Measurements from ENCODE around the gene WBP2NL. TPM values are rescaled to one million over a fixed set of nuclear protein-coding genes. Genes with fewer than 3 reads are reported as not detected.

Gene WBP2NL
- total RNA-seq, 4 donors from 2014 or later: 3.0 to 6.8 (median 3.5) TPM

- 62 to 68% methylated on average over 6 to 9 of the region's 9 CpGs for WGBS, 2 donors
- H3K36me3 ChIP-seq: no peaks in the 10 kb centered on the region
- peaks cover 0 to 26% (median 9%) of the 10 kb centered on the region in 4 donors for H3K4me1 ChIP-seq
Observed at GRCh38 chr22:41968601-41969000, 30.0 kb upstream of the WBP2NL start.

GRCh38 chr22:41969110-41969646 is 29.4 kb upstream of the WBP2NL start, which contains the start of gene SEPTIN3:
TSS of gene SEPTIN3 (plus strand) at chr22:41969443. CDS start at chr22:41971493, 2,050 bp downstream.
- no peak for TF ChIP-seq EP300 (IDR thresholded peaks at IDR 0.05)
- TF ChIP-seq POLR2A (IDR thresholded peaks at IDR 0.05): no peak
- TF ChIP-seq CTCF (IDR thresholded peaks at IDR 0.05): no peak
- H3K9me3 ChIP-seq: no peaks in the 10 kb centered on the region
- WGBS, 2 donors: 46 to 47% methylated on average over 7 to 8 of the region's 8 CpGs
- H3K27ac ChIP-seq: peak within 1 kb of the TSS; percentile 47 to 88 (median 68)
- peaks cover 0 to 23% (median 8%) of the 10 kb centered on the region in 4 donors for H3K4me1 ChIP-seq
- no peak for DNase-seq (ENCODE audit: low spot score in 2 of 2)
- H3K36me3 ChIP-seq: no peaks in the 10 kb centered on the region
- H3K27me3 ChIP-seq: peaks cover 0 to 13% of the 10 kb centered on the region in 2 donors
- H3K4me3 ChIP-seq: peak within 1 kb of the TSS in 3 of 4 donors; percentile 16 to 37 (median 17)

More at GRCh38 chr22:41968601-41969000, 30.0 kb upstream of the WBP2NL start:
- no peak for DNase-seq (ENCODE audit: low spot score in 2 of 2)
- Histone ChIP-seq H3K4me3 (no peak overlapping the region), H3K9me3 (no peaks in the 10 kb centered on the region), H3K27ac (peak overlapping the region in 3 of 4 donors; percentile 55 to 88 (median 82)), H3K27me3 (peaks cover 0 to 10% of the 10 kb centered on the region in 2 donors)
- TF ChIP-seq EP300 (IDR thresholded peaks at IDR 0.05): no peak
- no peak for TF ChIP-seq POLR2A (IDR thresholded peaks at IDR 0.05)
- no peak for TF ChIP-seq CTCF (IDR thresholded peaks at IDR 0.05)

GRCh38 chr22:41970601-41971000 is 28.0 kb upstream of the WBP2NL start:
- H3K4me3 ChIP-seq: peak overlapping the region in 1 of 4 donors; percentile 37
- H3K27me3 ChIP-seq: peaks cover 0 to 19% of the 10 kb centered on the region in 2 donors
- TF ChIP-seq POLR2A (IDR thresholded peaks at IDR 0.05) (no peak), EP300 (IDR thresholded peaks at IDR 0.05) (no peak), CTCF (IDR thresholded peaks at IDR 0.05) (no peak)
- DNase-seq (ENCODE audit: low spot score in 2 of 2): no peak
- no peaks in the 10 kb centered on the region for H3K36me3 ChIP-seq
- peak overlapping the region; percentile 47 to 88 (median 62) for H3K27ac ChIP-seq
- H3K4me1 ChIP-seq: peaks cover 0 to 16% (median 2%) of the 10 kb centered on the region in 4 donors
- no peaks in the 10 kb centered on the region for H3K9me3 ChIP-seq
- WGBS, 2 donors: 96% methylated on average over 2 of the region's 2 CpGs

- H3K27ac ChIP-seq: peak overlapping the region in 2 of 4 donors; percentile 70 to 88
- no peak for TF ChIP-seq CTCF (IDR thresholded peaks at IDR 0.05)
- TF ChIP-seq POLR2A (IDR thresholded peaks at IDR 0.05): no peak
- TF ChIP-seq EP300 (IDR thresholded peaks at IDR 0.05): no peak
- no peaks in the 10 kb centered on the region for H3K36me3 ChIP-seq
- H3K9me3 ChIP-seq: no peaks in the 10 kb centered on the region
- H3K27me3 ChIP-seq: peaks cover 0 to 27% of the 10 kb centered on the region in 2 donors
- H3K4me1 ChIP-seq: peaks cover 0 to 21% (median 2%) of the 10 kb centered on the region in 4 donors
- 87% methylated on average over 11 of the region's 11 CpGs for WGBS, 2 donors
- DNase-seq (ENCODE audit: low spot score in 2 of 2): no peak
- H3K4me3 ChIP-seq: no peak overlapping the region
Observed at GRCh38 chr22:41971431-41971830, 27.2 kb upstream of the WBP2NL start.

- DNase-seq (ENCODE audit: low spot score in 2 of 2): no peak
- Histone ChIP-seq H3K27ac (peak overlapping the region in 2 of 4 donors; percentile 43 to 79), H3K4me3 (no peak overlapping the region), H3K4me1 (peaks cover 0 to 25% (median 2%) of the 10 kb centered on the region in 4 donors), H3K27me3 (peaks cover 0 to 40% of the 10 kb centered on the region in 2 donors), H3K36me3 (no peaks in the 10 kb centered on the region), H3K9me3 (no peaks in the 10 kb centered on the region)
- 69 to 86% methylated on average over 10 of the region's 10 CpGs for WGBS, 2 donors
- no peak for TF ChIP-seq CTCF (IDR thresholded peaks at IDR 0.05)
- TF ChIP-seq EP300 (IDR thresholded peaks at IDR 0.05): no peak
- no peak for TF ChIP-seq POLR2A (IDR thresholded peaks at IDR 0.05)
Observed at GRCh38 chr22:41974691-41975290, 23.8 kb upstream of the WBP2NL start.

All from tibial nerve (tissue), 4 donors.